Prostate gland (tissue), 2 donors: ENCODE results near the gene GULP1. TPM values are rescaled to one million over a fixed set of nuclear protein-coding genes. Genes with fewer than 3 reads are reported as not detected.
A peak's percentile ranks its signal among the peaks of the same experiment; 100 is the strongest.

ENCODE experiments used
- DNase-seq: peaks from one replicate; pipeline ENCODE4 v3.0.0-alpha.2; 2019; ENCODE audit warnings: low spot score
- H3K27ac ChIP-seq, 2 donors: fragments of 200-600 bp; sonication (generic); 2 replicates each; pipeline ENCODE4 v1.5.1; 2017 to 2019
- H3K27me3 ChIP-seq: fragments of 200-600 bp; sonication (generic); replicated peaks from 2 replicates; pipeline ENCODE4 v1.5.1; 2019; ENCODE audit not compliant: insufficient read depth
- H3K36me3 ChIP-seq, 2 donors: fragments of 200-600 bp; sonication (generic); 1 replicate in 1 of 2; 2 replicates in 1 of 2; pipeline versions ENCODE4 v1.5.1 to v1.8.1; 2017 to 2019
- H3K4me1 ChIP-seq: fragments of 200-600 bp; sonication (generic); replicated peaks from 2 replicates; pipeline ENCODE4 v1.5.1; 2019
- H3K4me3 ChIP-seq, 2 donors: fragments of 200-600 bp; sonication (generic); 2 replicates each; pipeline ENCODE4 v1.5.1; 2017 to 2019
- H3K9me3 ChIP-seq: fragments of 200-600 bp; sonication (generic); 2 replicates; pipeline ENCODE4 v1.5.1; 2017
- CTCF ChIP-seq, 4 experiments: fragments of 200-600 bp in 2 of 4; fragments of 450-650 bp in 2 of 4; sonication (generic) in 2 of 4; IDR thresholded peaks; 1 replicate in 3 of 4; 2 replicates in 1 of 4; pipeline ENCODE4 v1.5.1; 2016 to 2019; ENCODE audit warnings: antibody characterized with exemption in 4 of 4, mild to moderate bottlenecking in 2 of 4, moderate library complexity in 2 of 4
- POLR2A ChIP-seq: fragments of 450-650 bp; IDR thresholded peaks from one replicate; pipeline ENCODE4 v1.6.1; 2016; ENCODE audit warnings: antibody characterized with exemption, mild to moderate bottlenecking
- POLR2AphosphoS5 ChIP-seq: sonication (generic); formaldehyde crosslinking; IDR thresholded peaks from one replicate; pipeline ENCODE4 v1.6.1; 2017; ENCODE audit warnings: antibody characterized with exemption
- WGBS: methylation state at CpG from one replicate; pipeline ENCODE4 v1.1.5; 2018; 5-methylcytosine and 5-hydroxymethylcytosine counted together
- intact Hi-C: fragments of 100-400 bp; cut with DNase I; formaldehyde crosslinking; loops from one replicate; pipeline ENCODE4 v1.14.2; 2022
- total RNA-seq, 2 donors: library from RNA; depleted of rRNA; stranded (reverse); fragments of >200 nt; gene quantifications; one replicate each; pipeline ENCODE4 v1.1.0, GENCODE V29; 2016

The GULP1 gene
- total RNA-seq, 2 donors from 2014 or later, result 29.3 to 45.4 TPM

GRCh38 chr2:188582211-188582610 is 290.5 kb downstream of the GULP1 start:
- Histone ChIP-seq H3K27me3 (no peaks in the 10 kb centered on the region), H3K4me1 (no peaks in the 10 kb centered on the region), H3K27ac (no peak overlapping the region), H3K9me3 (no peaks in the 10 kb centered on the region), H3K4me3 (no peak overlapping the region), H3K36me3 (no peaks in the 10 kb centered on the region)
- DNase-seq, result no peak
- TF ChIP-seq CTCF (IDR thresholded peaks at IDR 0.05) (no peak), POLR2A (no peak), POLR2AphosphoS5 (no peak)
- 88% methylated on average over 2 of the region's 2 CpGs for WGBS
- intact Hi-C loops, result no loop called here

- Histone ChIP-seq H3K27ac (no peak overlapping the region), H3K4me3 (no peak overlapping the region), H3K36me3 (no peaks in the 10 kb centered on the region), H3K9me3 (no peaks in the 10 kb centered on the region), H3K4me1 (no peaks in the 10 kb centered on the region), H3K27me3 (no peaks in the 10 kb centered on the region)
- intact Hi-C loops, result no loop called here
- DNase-seq, result no peak
- no peak for TF ChIP-seq CTCF (IDR thresholded peaks at IDR 0.05)
- no peak for TF ChIP-seq POLR2AphosphoS5
- no peak for TF ChIP-seq POLR2A
Observed at GRCh38 chr2:188588235-188588634, 296.6 kb downstream of the GULP1 start.

- no peak for DNase-seq
- TF ChIP-seq POLR2A, result no peak
- no peak for TF ChIP-seq CTCF (IDR thresholded peaks at IDR 0.05)
- no peak for TF ChIP-seq POLR2AphosphoS5
- Histone ChIP-seq H3K27ac (no peak overlapping the region), H3K36me3 (no peaks in the 10 kb centered on the region), H3K4me3 (no peak overlapping the region), H3K4me1 (no peaks in the 10 kb centered on the region), H3K9me3 (no peaks in the 10 kb centered on the region), H3K27me3 (no peaks in the 10 kb centered on the region)
- intact Hi-C loops, result no loop called here
- 54% methylated on average over 1 of the region's 1 CpG for WGBS
Observed at GRCh38 chr2:188596054-188596453, 304.4 kb downstream of the GULP1 start.

- WGBS, result 70% methylated on average over 1 of the region's 1 CpG
- intact Hi-C loops, result no loop called here
- no peak for DNase-seq
- H3K4me1 ChIP-seq, result no peaks in the 10 kb centered on the region
- H3K27ac ChIP-seq, result peak overlapping the region in 1 of 2 donors; percentile 1
- H3K27me3 ChIP-seq, result no peaks in the 10 kb centered on the region
- H3K4me3 ChIP-seq, result no peak overlapping the region
- no peak for TF ChIP-seq POLR2A
- TF ChIP-seq POLR2AphosphoS5, result no peak
- TF ChIP-seq CTCF (IDR thresholded peaks at IDR 0.05), result no peak
- no peaks in the 10 kb centered on the region for H3K36me3 ChIP-seq
- H3K9me3 ChIP-seq, result no peaks in the 10 kb centered on the region
Observed at GRCh38 chr2:188598551-188598950, 306.9 kb downstream of the GULP1 start.

GRCh38 chr2:188599140-188599539 is 307.5 kb downstream of the GULP1 start:
- no peak for TF ChIP-seq POLR2A
- no peak for TF ChIP-seq POLR2AphosphoS5
- TF ChIP-seq CTCF (IDR thresholded peaks at IDR 0.05), result no peak
- Histone ChIP-seq H3K4me3 (no peak overlapping the region), H3K9me3 (no peaks in the 10 kb centered on the region), H3K27me3 (no peaks in the 10 kb centered on the region), H3K27ac (peak overlapping the region; percentile 5 to 10), H3K4me1 (no peaks in the 10 kb centered on the region), H3K36me3 (no peaks in the 10 kb centered on the region)
- DNase-seq, result no peak
- WGBS, result 37% methylated on average over 2 of the region's 2 CpGs
- intact Hi-C loops, result no loop called here
